A673 (cell line): ENCODE results near the gene VPS33A. TPM values are rescaled to one million over a fixed set of nuclear protein-coding genes. Genes with fewer than 3 reads are reported as not detected.

Experiments used
- BruUV-seq: library from RNA; stranded (reverse); fragments of 400-500 nt; replicated peaks from 2 replicates; lab custom pipeline; 2021; lab: Mats Ljungman, UMichigan
- CTCF ChIA-PET: fragments of 300-600 bp; sonication (Branson Sonifier 250); formaldehyde crosslinking; loops from one replicate; lab custom pipeline; 2022; ENCODE audit warnings: antibody characterized with exemption; lab: Charles Lee
- POLR2A ChIA-PET: fragments of 300-600 bp; sonication (Branson Sonifier 250); formaldehyde crosslinking; loops from one replicate; lab custom pipeline; 2022; ENCODE audit warnings: antibody characterized with exemption; ENCODE audit not compliant: low non-redundant PET; lab: Charles Lee
- DNase-seq: peaks from one replicate; pipeline ENCODE4 v3.0.0-alpha.2; 2015; ENCODE audit warnings: low spot score
- H3K27ac ChIP-seq: fragments of 200-600 bp; sonication (generic); 2 replicates; pipeline ENCODE4 v1.5.1; 2016; ENCODE audit warnings: mixed run types, low read depth, mild to moderate bottlenecking, mixed read lengths, antibody characterized with exemption, low read length; ENCODE audit not compliant: poor library complexity, severe bottlenecking
- H3K27me3 ChIP-seq: fragments of 200-600 bp; sonication (generic); replicated peaks from 2 replicates; pipeline ENCODE4 v1.6.1; 2017; ENCODE audit warnings: mixed run types, low read depth, mild to moderate bottlenecking, mixed read lengths, antibody characterized with exemption, low read length; ENCODE audit not compliant: insufficient read depth, poor library complexity
- H3K36me3 ChIP-seq: fragments of 200-600 bp; sonication (generic); 2 replicates; pipeline ENCODE4 v1.6.1; 2016; ENCODE audit warnings: mixed run types, mild to moderate bottlenecking, mixed read lengths, antibody characterized with exemption, low read length; ENCODE audit not compliant: insufficient read depth, poor library complexity, severe bottlenecking
- H3K4me1 ChIP-seq: fragments of 200-600 bp; sonication (generic); 2 replicates; pipeline ENCODE4 v1.6.1; 2017; ENCODE audit warnings: mixed run types, mild to moderate bottlenecking, mixed read lengths, antibody characterized with exemption, low read length; ENCODE audit not compliant: insufficient read depth, poor library complexity, severe bottlenecking
- H3K4me3 ChIP-seq: fragments of 200-600 bp; sonication (generic); 2 replicates; pipeline ENCODE4 v1.5.1; 2016; ENCODE audit warnings: low read depth, mixed run types, mild to moderate bottlenecking, mixed read lengths, low read length; ENCODE audit not compliant: poor library complexity, severe bottlenecking
- H3K9me3 ChIP-seq: fragments of 200-600 bp; sonication (generic); 2 replicates; pipeline ENCODE4 v1.6.1; 2016; ENCODE audit warnings: mixed run types, low read depth, mild to moderate bottlenecking, mixed read lengths, antibody characterized with exemption, low read length; ENCODE audit not compliant: poor library complexity, severe bottlenecking
- CTCF ChIP-seq: fragments of 300-800, 200-600 bp; sonication (generic); conservative IDR thresholded peaks from 2 replicates; pipeline ENCODE4 v1.5.1; 2017; ENCODE audit warnings: low read depth, mild to moderate bottlenecking, antibody characterized with exemption, low read length, moderate library complexity, mixed read lengths
- EZH2 ChIP-seq: fragments of 200-600 bp; sonication (generic); IDR thresholded peaks from 2 replicates; pipeline ENCODE4 v1.6.1; 2017; ENCODE audit warnings: borderline replicate concordance, low read depth, mild to moderate bottlenecking, mixed read lengths, antibody characterized with exemption, low read length; ENCODE audit not compliant: poor library complexity, severe bottlenecking
- intact Hi-C: fragments of 100-400 bp; cut with micrococcal nuclease; formaldehyde crosslinking; loops from one replicate; pipeline ENCODE4 v1.10.0; 2022; ENCODE audit not compliant: unreplicated experiment
- total RNA-seq: library from RNA; stranded (reverse); gene quantifications from 2 replicates; pipeline ENCODE4 v1.2.3, GENCODE V29; 2021

The VPS33A gene
- total RNA-seq, 1 experiment from 2014 or later, result 35.3 TPM

GRCh38 chr12:122310626-122311333 is 44.5 kb upstream of the VPS33A start:
- intact Hi-C loops, result no loop called here
- TF ChIP-seq CTCF (no peak), EZH2 (no peak)
- H3K27ac ChIP-seq, result no peak overlapping the region
- no peak for DNase-seq
- H3K27me3 ChIP-seq, result no peaks in the 10 kb centered on the region
- CTCF ChIA-PET, result no interaction called here
- no peaks in the 10 kb centered on the region for H3K4me1 ChIP-seq
- BruUV-seq, result no TSS peak
- H3K9me3 ChIP-seq, result no peaks in the 10 kb centered on the region
- POLR2A ChIA-PET, result no interaction called here
- H3K4me3 ChIP-seq, result no peak overlapping the region
- H3K36me3 ChIP-seq, result peaks cover 13% of the 10 kb centered on the region

- intact Hi-C loops, result no loop called here
- TF ChIP-seq EZH2 (no peak), CTCF (no peak)
- DNase-seq, result no peak
- Histone ChIP-seq H3K9me3 (no peaks in the 10 kb centered on the region), H3K27ac (no peak overlapping the region), H3K4me3 (no peak overlapping the region), H3K36me3 (peaks cover 13% of the 10 kb centered on the region), H3K27me3 (no peaks in the 10 kb centered on the region), H3K4me1 (no peaks in the 10 kb centered on the region)
- BruUV-seq, result no TSS peak
- POLR2A ChIA-PET, result no interaction called here
- CTCF ChIA-PET, result no interaction called here
These were observed 43.3 kb upstream of the VPS33A start for GRCh38 chr12:122309564-122310121.

GRCh38 chr12:122308811-122309210 is 42.5 kb upstream of the VPS33A start:
- H3K4me1 ChIP-seq, result no peaks in the 10 kb centered on the region
- no peak for DNase-seq
- peaks cover 13% of the 10 kb centered on the region for H3K36me3 ChIP-seq
- TF ChIP-seq CTCF (no peak), EZH2 (no peak)
- intact Hi-C loops, result no loop called here
- H3K27ac ChIP-seq, result no peak overlapping the region
- POLR2A ChIA-PET, result no interaction called here
- CTCF ChIA-PET, result no interaction called here
- no peak overlapping the region for H3K4me3 ChIP-seq
- BruUV-seq, result no TSS peak
- no peaks in the 10 kb centered on the region for H3K27me3 ChIP-seq
- H3K9me3 ChIP-seq, result no peaks in the 10 kb centered on the region
